GM10847 (cell line): ENCODE measurements around the gene RTCA.

Experiments
- POLR2A ChIP-seq: IDR thresholded peaks from 2 replicates; pipeline ENCODE4 v1.6.1; 2011; ENCODE audit not compliant: insufficient read length; ENCODE audit errors: extremely low read depth

RTCA gene

GRCh38 chr1:100323419-100324106, 57.5 kb downstream of the RTCA start:
- TF ChIP-seq POLR2A = no peak

DNA sequence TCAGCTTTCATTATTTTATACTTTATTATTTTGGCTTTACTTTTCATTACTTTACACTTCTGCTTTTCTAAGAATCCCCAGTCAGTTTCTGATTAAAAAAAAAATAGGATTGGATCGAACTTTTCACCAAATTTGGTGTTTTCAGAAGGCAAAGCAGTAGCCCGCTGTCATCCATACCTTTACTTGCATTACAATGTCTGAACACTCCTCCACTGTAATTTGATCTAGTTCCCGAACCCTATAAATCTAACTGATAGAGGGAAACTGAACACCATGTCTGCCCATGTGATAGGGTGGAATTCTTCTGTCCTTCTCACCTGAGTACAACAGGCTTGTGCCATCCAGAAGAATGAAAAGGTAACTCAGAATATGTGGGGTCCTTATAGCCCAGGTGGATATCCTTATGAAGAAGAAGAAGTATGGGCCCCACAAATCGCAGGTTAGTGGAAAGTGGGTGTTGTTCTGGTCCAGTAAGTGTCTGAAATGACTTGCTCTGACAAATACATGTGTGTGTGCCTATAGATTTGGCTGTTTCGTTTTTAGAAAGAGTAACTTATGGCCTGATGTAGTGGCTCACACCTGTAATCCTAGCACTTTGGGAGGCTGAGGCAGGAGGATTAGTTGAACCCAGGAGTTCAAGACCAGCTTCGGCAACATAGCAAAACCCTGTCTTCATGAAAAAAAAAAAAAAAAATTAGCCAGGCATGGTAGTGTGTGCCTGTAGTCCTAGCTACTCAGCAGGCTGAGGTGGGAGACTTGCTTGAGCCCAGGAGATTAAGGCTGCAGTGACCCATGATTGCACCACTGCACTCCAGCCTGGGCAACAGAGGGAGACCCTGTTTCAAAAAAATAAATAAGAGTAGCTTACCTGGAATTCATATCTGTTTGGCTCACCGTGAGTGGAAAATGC, 59.7 kb downstream of the RTCA start:
- no peak for TF ChIP-seq POLR2A

GRCh38 chr1:100328133-100328532, 62.1 kb downstream of the RTCA start:
- no peak for TF ChIP-seq POLR2A

DNA sequence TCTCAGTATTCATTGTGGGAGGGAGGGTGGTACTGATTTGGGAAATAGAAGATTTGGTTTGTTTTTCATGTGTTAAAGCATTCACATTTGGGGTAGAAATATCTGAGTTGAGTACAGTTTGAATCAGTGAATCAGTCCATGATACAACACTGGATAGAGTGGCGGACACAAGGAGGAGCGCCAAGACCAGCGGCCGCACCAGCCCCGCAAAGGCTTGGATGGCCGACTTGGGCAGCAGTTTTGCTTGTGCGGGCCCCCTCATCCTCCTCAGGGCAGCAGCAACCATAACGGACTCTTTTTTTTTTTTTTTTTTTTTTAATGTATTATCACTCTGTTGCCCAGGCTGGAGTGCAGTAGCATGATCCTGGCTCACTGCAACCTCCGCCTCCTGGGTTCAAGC, 66.3 kb downstream of the RTCA start:
- TF ChIP-seq POLR2A = no peak

GRCh38 chr1:100335436-100335835, 69.4 kb downstream of the RTCA start:
- no peak for TF ChIP-seq POLR2A

DNA sequence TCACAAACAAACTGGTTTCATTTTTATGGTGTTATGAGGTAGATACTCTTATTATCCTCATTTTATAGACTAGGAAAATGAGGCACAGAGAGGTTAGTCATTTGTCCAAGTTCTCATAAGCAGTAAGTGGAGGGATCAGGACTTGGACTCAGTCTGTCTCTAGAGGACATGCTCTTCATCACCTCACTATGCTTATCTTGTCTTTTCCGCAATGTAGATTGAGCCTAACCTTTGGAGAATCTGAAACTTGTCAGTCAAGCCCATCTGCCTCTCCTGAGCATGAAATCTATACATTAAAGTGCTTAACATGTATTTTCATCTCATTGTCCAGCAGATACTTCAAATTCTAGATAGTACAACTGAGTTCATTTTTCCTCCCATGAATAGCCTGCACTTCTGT, 74.5 kb downstream of the RTCA start:
- TF ChIP-seq POLR2A = no peak

DNA sequence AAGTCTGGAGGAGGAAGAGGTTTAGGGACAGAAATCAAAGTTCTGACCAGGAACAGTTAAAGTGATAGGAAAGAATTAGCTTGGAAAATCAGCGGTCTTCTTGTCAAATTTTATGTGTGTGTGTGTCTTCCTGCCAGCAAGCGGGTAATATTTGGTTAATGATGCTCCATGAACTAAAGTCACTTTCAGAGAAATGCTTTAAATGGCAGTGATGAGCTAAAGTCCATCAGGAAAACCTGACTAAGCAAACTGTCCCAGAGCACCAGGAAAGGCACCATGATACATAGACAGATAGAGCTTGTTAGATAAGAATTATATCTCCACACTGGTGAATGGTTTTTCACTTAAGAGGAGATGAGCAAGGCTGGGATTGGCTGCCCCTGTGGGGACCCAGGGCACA, 76.3 kb downstream of the RTCA start:
- no peak for TF ChIP-seq POLR2A
